Lung (tissue), 12 donors: ENCODE data around the gene UPP2. TPM values are rescaled to one million over a fixed set of nuclear protein-coding genes. Genes with fewer than 3 reads are reported as not detected.

Experiments used
- ATAC-seq: fragments of 200-7000 bp; cut with Tn5 transposase; one replicate; pipeline ENCODE4 v1.9.1; 2020; ENCODE audit warnings: moderate number of reproducible peaks; ENCODE audit not compliant: insufficient read depth, low FRiP score
- DNase-seq, 3 donors: peaks; one replicate each; pipeline ENCODE4 v3.0.0-alpha.2; 2013 to 2017
- H3K27ac ChIP-seq, 2 donors: one replicate each; pipeline ENCODE4 v1.5.1; 2013; ENCODE audit warnings: mild to moderate bottlenecking in 2 of 2, moderate library complexity in 2 of 2, control low read depth in 1 of 2, inconsistent platforms in 1 of 2, low read depth in 1 of 2, low read length in 1 of 2
- H3K27me3 ChIP-seq, 3 donors: one replicate each; pipeline ENCODE4 v1.5.1; 2013; ENCODE audit warnings: low read length in 2 of 3; ENCODE audit not compliant: control insufficient read depth in 3 of 3, insufficient read depth in 3 of 3
- H3K36me3 ChIP-seq, 4 donors: one replicate each; pipeline ENCODE4 v1.5.1; 2013; ENCODE audit warnings: low read length in 4 of 4, mild to moderate bottlenecking in 1 of 4, moderate library complexity in 1 of 4; ENCODE audit not compliant: control insufficient read depth in 4 of 4, insufficient read depth in 4 of 4
- H3K4me1 ChIP-seq, 5 donors: one replicate each; pipeline ENCODE4 v1.5.1; 2013; ENCODE audit warnings: low read length in 5 of 5, mild to moderate bottlenecking in 2 of 5, moderate library complexity in 1 of 5; ENCODE audit not compliant: control insufficient read depth in 5 of 5, insufficient read depth in 5 of 5
- H3K4me3 ChIP-seq: one replicate; pipeline ENCODE4 v1.5.1; 2013; ENCODE audit warnings: mild to moderate bottlenecking, control low read depth, moderate library complexity
- H3K9ac ChIP-seq, 2 donors: one replicate each; pipeline ENCODE4 v1.5.1; 2013; ENCODE audit warnings: low read length in 2 of 2, control low read depth in 1 of 2; ENCODE audit not compliant: insufficient read depth in 1 of 2
- H3K9me3 ChIP-seq, 4 donors: one replicate each; pipeline ENCODE4 v1.5.1; 2013; ENCODE audit warnings: low read length in 3 of 4, mild to moderate bottlenecking in 1 of 4, moderate library complexity in 1 of 4; ENCODE audit not compliant: control insufficient read depth in 4 of 4, insufficient read depth in 3 of 4
- WGBS, 2 donors: extraction: QIAGEN DNeasy Blood & Tissue Kit; methylation state at CpG; one replicate each; pipeline ENCODE4 v1.1.7; 2013; 5-methylcytosine and 5-hydroxymethylcytosine counted together
- polyA plus RNA-seq, 2 donors: library from polyadenylated mRNA; stranded (reverse); fragments of 200-250 nt; gene quantifications; one replicate each; pipeline ENCODE4 v1.2.1, GENCODE V29; 2013
- total RNA-seq, 2 donors: library from RNA; depleted of rRNA in 1 of 2; stranded (reverse); fragments of >200 nt in 1 of 2; gene quantifications; one replicate each; pipeline ENCODE4 v1.2.1, GENCODE V29; 2014 to 2021
- TF ChIP-seq, protein P1 (sequence below): IDR thresholded peaks from 2 replicates; pipeline ENCODE4 v1.5.1; 2012; ENCODE audit warnings: mild to moderate bottlenecking; ENCODE audit errors: control extremely low read depth, extremely low read depth
- donor health status: control.
- donor health status: control.
- donor health status: Bipolar disorder and iron deficiency.
- donor health status: healthy.
- donor health status: DM: yes; HTN: yes; CAD: no.

UPP2 gene
- total and polyA plus RNA-seq, 4 donors, result 0.01 TPM; not detected in 3

DNA sequence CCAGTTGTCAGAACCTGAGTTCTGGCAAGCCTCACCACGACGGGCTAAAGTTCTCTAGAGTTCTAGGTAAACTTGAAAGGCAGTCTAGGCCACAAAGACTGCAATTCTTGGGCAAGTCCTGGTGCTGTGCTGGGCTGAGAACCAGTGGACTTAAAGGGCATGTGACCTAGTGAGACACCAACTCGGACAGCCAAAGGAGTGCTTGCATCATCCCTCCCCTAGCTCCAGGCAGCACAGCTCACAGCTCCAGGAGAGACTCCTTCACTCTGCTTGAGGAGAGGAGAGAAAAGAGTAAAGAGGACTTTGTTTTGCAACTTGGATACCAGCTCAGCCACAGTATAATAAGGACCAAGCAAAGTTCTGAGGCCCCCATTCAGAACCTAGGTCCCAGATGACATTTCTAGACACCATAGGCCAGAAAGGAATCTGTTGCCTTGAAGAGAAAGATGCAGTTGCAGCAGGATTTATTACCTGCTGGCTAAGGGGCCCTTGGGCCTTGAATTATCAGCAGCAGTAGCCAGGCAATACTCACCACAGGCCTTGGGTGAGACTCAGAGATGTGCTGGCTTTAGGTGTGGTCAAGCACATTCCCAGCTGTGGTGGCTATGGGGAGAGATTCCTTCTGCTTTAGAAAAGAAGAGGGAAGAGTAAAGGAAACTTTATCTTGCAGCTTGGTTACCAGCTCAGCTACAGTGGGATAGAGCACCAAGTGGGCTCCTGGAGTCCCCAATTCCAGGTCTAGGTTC is 51.8 kb downstream of the UPP2 start:
- DNase-seq, result no peak
- 75 to 89% methylated on average over 3 of the region's 3 CpGs for WGBS, 2 donors
- Histone ChIP-seq H3K9ac (no peak overlapping the region), H3K27me3 (no peaks in the 10 kb centered on the region), H3K27ac (no peak overlapping the region), H3K36me3 (no peaks in the 10 kb centered on the region), H3K4me3 (no peak overlapping the region), H3K4me1 (peaks cover 0 to 11% (median 0%) of the 10 kb centered on the region in 5 donors), H3K9me3 (peaks cover 0 to 14% (median 1%) of the 10 kb centered on the region in 4 donors)
- TF ChIP-seq, protein P1, sequence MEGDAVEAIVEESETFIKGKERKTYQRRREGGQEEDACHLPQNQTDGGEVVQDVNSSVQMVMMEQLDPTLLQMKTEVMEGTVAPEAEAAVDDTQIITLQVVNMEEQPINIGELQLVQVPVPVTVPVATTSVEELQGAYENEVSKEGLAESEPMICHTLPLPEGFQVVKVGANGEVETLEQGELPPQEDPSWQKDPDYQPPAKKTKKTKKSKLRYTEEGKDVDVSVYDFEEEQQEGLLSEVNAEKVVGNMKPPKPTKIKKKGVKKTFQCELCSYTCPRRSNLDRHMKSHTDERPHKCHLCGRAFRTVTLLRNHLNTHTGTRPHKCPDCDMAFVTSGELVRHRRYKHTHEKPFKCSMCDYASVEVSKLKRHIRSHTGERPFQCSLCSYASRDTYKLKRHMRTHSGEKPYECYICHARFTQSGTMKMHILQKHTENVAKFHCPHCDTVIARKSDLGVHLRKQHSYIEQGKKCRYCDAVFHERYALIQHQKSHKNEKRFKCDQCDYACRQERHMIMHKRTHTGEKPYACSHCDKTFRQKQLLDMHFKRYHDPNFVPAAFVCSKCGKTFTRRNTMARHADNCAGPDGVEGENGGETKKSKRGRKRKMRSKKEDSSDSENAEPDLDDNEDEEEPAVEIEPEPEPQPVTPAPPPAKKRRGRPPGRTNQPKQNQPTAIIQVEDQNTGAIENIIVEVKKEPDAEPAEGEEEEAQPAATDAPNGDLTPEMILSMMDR, result no peak
- ATAC-seq, result no peak

DNA sequence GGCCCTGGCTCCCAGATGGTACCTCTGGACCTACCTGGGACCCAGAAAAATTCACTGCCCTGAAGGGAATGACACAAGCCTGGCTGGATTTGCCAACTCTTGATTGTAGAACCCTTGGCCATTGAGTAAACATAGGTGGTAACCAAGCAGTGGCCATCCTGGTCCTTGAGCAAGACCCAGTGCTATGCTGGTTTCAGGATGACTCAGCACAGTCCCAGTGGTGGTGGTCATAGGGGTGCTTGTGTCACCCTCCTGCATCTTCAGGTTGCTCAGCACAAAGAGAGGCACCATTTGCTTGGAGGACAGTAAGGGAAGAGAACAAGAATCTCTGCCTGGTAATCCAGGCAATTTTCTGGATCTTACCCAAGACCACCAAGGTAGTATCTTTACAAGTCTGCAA is 52.9 kb downstream of the UPP2 start:
- Histone ChIP-seq H3K9me3 (peaks cover 0 to 14% (median 1%) of the 10 kb centered on the region in 4 donors), H3K27me3 (no peaks in the 10 kb centered on the region), H3K4me3 (no peak overlapping the region), H3K27ac (no peak overlapping the region), H3K9ac (no peak overlapping the region), H3K4me1 (peaks cover 0 to 18% (median 0%) of the 10 kb centered on the region in 5 donors), H3K36me3 (no peaks in the 10 kb centered on the region)
- no peak for ATAC-seq
- TF ChIP-seq, protein P1, result no peak
- DNase-seq, result no peak

DNA sequence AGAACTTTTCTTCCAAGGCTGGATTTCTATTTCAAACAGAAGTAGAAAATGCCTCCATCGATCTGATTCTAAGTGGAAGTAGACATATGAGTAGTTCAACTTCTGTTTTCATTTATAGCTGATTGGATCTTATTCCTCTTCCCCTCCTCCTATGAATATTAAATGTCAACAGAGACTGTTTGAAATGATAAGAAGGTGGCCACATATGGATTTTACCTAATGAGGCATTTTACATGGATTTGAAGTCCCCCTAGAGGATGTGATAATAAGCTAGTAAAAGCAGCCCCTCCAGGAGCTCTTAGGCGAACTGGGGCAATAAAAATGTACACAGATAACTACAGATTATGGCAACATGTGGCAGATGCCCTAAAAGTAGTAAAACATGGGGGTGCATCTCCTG is 71.0 kb downstream of the UPP2 start:
- TF ChIP-seq, protein P1, result no peak
- no peaks in the 10 kb centered on the region for H3K4me1 ChIP-seq
- no peak overlapping the region for H3K4me3 ChIP-seq
- no peaks in the 10 kb centered on the region for H3K9me3 ChIP-seq
- H3K36me3 ChIP-seq, result no peaks in the 10 kb centered on the region
- no peak overlapping the region for H3K27ac ChIP-seq
- DNase-seq, result no peak
- WGBS, 2 donors, result 45 to 50% methylated on average over 2 of the region's 2 CpGs
- ATAC-seq, result no peak
- no peaks in the 10 kb centered on the region for H3K27me3 ChIP-seq
- H3K9ac ChIP-seq, result no peak overlapping the region

DNA sequence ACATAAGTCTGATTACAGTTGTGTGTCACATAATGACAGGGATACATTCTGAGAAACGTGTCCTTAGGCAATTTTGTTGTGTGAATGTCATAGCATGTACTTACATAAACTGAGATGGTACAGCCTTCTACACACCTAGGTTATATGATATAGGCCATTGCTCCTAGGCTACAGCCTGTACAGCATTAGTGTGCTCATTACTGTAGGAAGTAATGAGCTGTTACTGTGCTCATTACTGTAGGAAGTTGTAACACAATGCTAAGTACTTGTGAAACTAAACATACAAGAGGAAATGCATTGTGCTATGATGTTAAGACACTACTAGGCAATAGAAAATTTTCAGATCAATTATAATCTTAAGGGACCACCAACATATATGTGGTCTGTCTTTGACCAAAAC is 72.8 kb downstream of the UPP2 start:
- ATAC-seq, result no peak
- Histone ChIP-seq H3K4me3 (no peak overlapping the region), H3K36me3 (no peaks in the 10 kb centered on the region), H3K27ac (no peak overlapping the region), H3K4me1 (no peaks in the 10 kb centered on the region), H3K9me3 (no peaks in the 10 kb centered on the region), H3K9ac (no peak overlapping the region), H3K27me3 (no peaks in the 10 kb centered on the region)
- TF ChIP-seq, protein P1, result no peak
- no peak for DNase-seq
- WGBS, 2 donors, result 62 to 72% methylated on average over 1 of the region's 1 CpG
